HEK293T (cell line): Measurements from ENCODE around the gene YPEL2.

Experiments used
- CTBP1 ChIP-seq: fragments of 450-650 bp; IDR thresholded peaks from 2 replicates; pipeline ENCODE4 v1.6.1; 2016; ENCODE audit warnings: borderline replicate concordance
- ELF4 ChIP-seq: fragments of 450-650 bp; IDR thresholded peaks from 2 replicates; pipeline ENCODE4 v1.6.1; 2017; ENCODE audit warnings: antibody characterized with exemption
- FOXA1 ChIP-seq: fragments of 450-650 bp; IDR thresholded peaks from 2 replicates; pipeline ENCODE4 v1.6.1; 2016; ENCODE audit warnings: mild to moderate bottlenecking
- FOXM1 ChIP-seq: fragments of 450-650 bp; IDR thresholded peaks from 2 replicates; pipeline ENCODE4 v1.6.1; 2017; ENCODE audit warnings: mild to moderate bottlenecking, borderline replicate concordance
- HDGF ChIP-seq: fragments of 450-650 bp; IDR thresholded peaks from 2 replicates; pipeline ENCODE4 v1.6.1; 2017; ENCODE audit warnings: antibody characterized with exemption, borderline replicate concordance
- SP1 ChIP-seq: fragments of 450-650 bp; IDR thresholded peaks from 2 replicates; pipeline ENCODE4 v1.6.1; 2017
- SUZ12 ChIP-seq: fragments of 450-650 bp; IDR thresholded peaks from 2 replicates; pipeline ENCODE4 v1.6.1; 2016; ENCODE audit warnings: mild to moderate bottlenecking

DNA sequence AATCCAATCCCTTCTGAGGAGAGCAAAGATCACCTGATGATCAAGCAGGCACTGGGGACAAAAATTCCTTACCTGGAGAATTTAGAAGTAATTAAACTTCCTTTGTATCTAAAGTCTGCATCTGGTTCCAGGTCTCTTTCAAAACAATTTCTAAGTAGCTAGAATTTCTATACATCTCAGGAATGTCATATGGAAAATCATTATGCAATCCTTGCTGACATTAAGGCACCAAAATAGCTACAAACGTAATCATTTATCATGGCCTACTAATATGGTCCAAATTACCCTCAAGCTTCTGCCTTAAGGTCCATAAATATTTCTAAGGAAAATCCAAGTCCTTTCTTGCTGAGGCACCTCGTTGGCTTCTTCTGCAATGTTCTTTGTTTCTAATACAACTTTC lies 32.9 kb upstream of the YPEL2 start:
- no peak for TF ChIP-seq FOXM1
- no peak for TF ChIP-seq ELF4
- TF ChIP-seq SP1 = no peak
- no peak for TF ChIP-seq SUZ12
- TF ChIP-seq FOXA1 = no peak
- TF ChIP-seq CTBP1 = no peak
- TF ChIP-seq HDGF = no peak
